Muscle layer of colon (tissue), 2 donors: ENCODE data around the gene TRAPPC2.
"Not testable (repeated sequence)": the region's sequence is repeated elsewhere in the genome, so short reads cannot be mapped to it uniquely, and the experiment has no call there.

Experiments
- H3K27ac ChIP-seq: one replicate; pipeline ENCODE4 v1.7.0; 2013; ENCODE audit warnings: low read depth, mild to moderate bottlenecking, low read length, moderate library complexity
- H3K27me3 ChIP-seq, 2 donors: one replicate each; pipeline ENCODE4 v1.7.0; 2013; ENCODE audit warnings: low read length in 2 of 2, mild to moderate bottlenecking in 2 of 2; ENCODE audit not compliant: insufficient read depth in 2 of 2, control insufficient read depth in 1 of 2
- H3K36me3 ChIP-seq: one replicate; pipeline ENCODE4 v1.7.0; 2013; ENCODE audit warnings: mild to moderate bottlenecking, low read length; ENCODE audit not compliant: insufficient read depth
- H3K4me1 ChIP-seq: one replicate; pipeline ENCODE4 v1.7.0; 2013; ENCODE audit warnings: mild to moderate bottlenecking, low read length; ENCODE audit not compliant: insufficient read depth
- H3K4me3 ChIP-seq, 2 donors: one replicate each; pipeline ENCODE4 v1.7.0; 2013; ENCODE audit warnings: low read length in 2 of 2, low read depth in 1 of 2, mild to moderate bottlenecking in 1 of 2, moderate library complexity in 1 of 2
- H3K9ac ChIP-seq: one replicate; pipeline ENCODE4 v1.7.0; 2013; ENCODE audit warnings: low read length
- H3K9me3 ChIP-seq: one replicate; pipeline ENCODE4 v1.7.0; 2013; ENCODE audit warnings: mild to moderate bottlenecking, low read length
- donor health status: abdominal sarcoma.
- donor health status: Adenocarcinoma of cecum.

The TRAPPC2 gene

GRCh38 chrX:13687203-13687602 is 47.2 kb downstream of the TRAPPC2 start:
- Histone ChIP-seq H3K9me3 (no peaks in the 10 kb centered on the region), H3K4me1 (peaks cover under 1% of the 10 kb centered on the region), H3K9ac (no peak overlapping the region), H3K36me3 (no peaks in the 10 kb centered on the region), H3K4me3 (no peak overlapping the region), H3K27ac (no peak overlapping the region), H3K27me3 (peaks cover 6 to 10% of the 10 kb centered on the region in 2 donors)

- H3K27ac ChIP-seq = no peak overlapping the region
- H3K9ac ChIP-seq = no peak overlapping the region
- peaks cover under 1 to 10% of the 10 kb centered on the region in 2 donors for H3K27me3 ChIP-seq
- H3K36me3 ChIP-seq = no peaks in the 10 kb centered on the region
- H3K4me3 ChIP-seq = no peak overlapping the region
- H3K4me1 ChIP-seq = no peaks in the 10 kb centered on the region
- H3K9me3 ChIP-seq = no peaks in the 10 kb centered on the region
Measured at GRCh38 chrX:13685126-13685763, 49.2 kb downstream of the TRAPPC2 start.

- no peak overlapping the region for H3K4me3 ChIP-seq
- no peaks in the 10 kb centered on the region for H3K9me3 ChIP-seq
- H3K4me1 ChIP-seq = no peaks in the 10 kb centered on the region
- H3K9ac ChIP-seq = no peak overlapping the region
- H3K27me3 ChIP-seq = peaks cover 0 to 6% of the 10 kb centered on the region in 2 donors
- no peak overlapping the region for H3K27ac ChIP-seq
- no peaks in the 10 kb centered on the region for H3K36me3 ChIP-seq
Measured at GRCh38 chrX:13684361-13684760, 50.1 kb downstream of the TRAPPC2 start.

GRCh38 chrX:13681595-13681994 is 52.8 kb downstream of the TRAPPC2 start:
- Histone ChIP-seq H3K4me1 (no peaks in the 10 kb centered on the region), H3K9ac (no peak overlapping the region), H3K27ac (no peak overlapping the region), H3K36me3 (no peaks in the 10 kb centered on the region), H3K27me3 (no peaks in the 10 kb centered on the region), H3K9me3 (no peaks in the 10 kb centered on the region), H3K4me3 (no peak overlapping the region)

- H3K4me3 ChIP-seq, H3K27me3 ChIP-seq, H3K9ac ChIP-seq, H3K4me1 ChIP-seq, H3K9me3 ChIP-seq, H3K27ac ChIP-seq, H3K36me3 ChIP-seq: not testable (repeated sequence)
Measured at GRCh38 chrX:13679700-13680099, 54.7 kb downstream of the TRAPPC2 start.

- H3K9me3 ChIP-seq = no peaks in the 10 kb centered on the region
- no peaks in the 10 kb centered on the region for H3K4me1 ChIP-seq
- no peak overlapping the region for H3K9ac ChIP-seq
- no peak overlapping the region for H3K27ac ChIP-seq
- no peaks in the 10 kb centered on the region for H3K36me3 ChIP-seq
- H3K4me3 ChIP-seq = no peak overlapping the region
- H3K27me3 ChIP-seq = no peaks in the 10 kb centered on the region
Measured at GRCh38 chrX:13676885-13677284, 57.5 kb downstream of the TRAPPC2 start.

GRCh38 chrX:13673016-13673415 is 61.4 kb downstream of the TRAPPC2 start:
- H3K4me3 ChIP-seq = no peak overlapping the region
- no peak overlapping the region for H3K27ac ChIP-seq
- no peaks in the 10 kb centered on the region for H3K9me3 ChIP-seq
- no peak overlapping the region for H3K9ac ChIP-seq
- H3K4me1 ChIP-seq = peaks cover 5% of the 10 kb centered on the region
- H3K36me3 ChIP-seq = no peaks in the 10 kb centered on the region
- H3K27me3 ChIP-seq = peaks cover 0 to 8% of the 10 kb centered on the region in 2 donors

- H3K36me3 ChIP-seq = no peaks in the 10 kb centered on the region
Measured at GRCh38 chrX:13670197-13670596, 64.2 kb downstream of the TRAPPC2 start.

GRCh38 chrX:13669755-13670154 is 64.7 kb downstream of the TRAPPC2 start:
- not testable (repeated sequence) for H3K27ac ChIP-seq, H3K9me3 ChIP-seq, H3K36me3 ChIP-seq, H3K4me1 ChIP-seq, H3K4me3 ChIP-seq, H3K9ac ChIP-seq, H3K27me3 ChIP-seq

More at GRCh38 chrX:13670197-13670596, 64.2 kb downstream of the TRAPPC2 start:
- H3K4me1 ChIP-seq = peaks cover 5% of the 10 kb centered on the region
- no peak overlapping the region for H3K9ac ChIP-seq
- H3K27ac ChIP-seq = no peak overlapping the region
- H3K9me3 ChIP-seq = no peaks in the 10 kb centered on the region
- H3K27me3 ChIP-seq = peaks cover 0 to 8% of the 10 kb centered on the region in 2 donors
- H3K4me3 ChIP-seq = no peak overlapping the region

- H3K4me3 ChIP-seq = no peak overlapping the region
Measured at GRCh38 chrX:13669246-13669737, 65.1 kb downstream of the TRAPPC2 start.

GRCh38 chrX:13667919-13668318 is 66.5 kb downstream of the TRAPPC2 start:
- no peak overlapping the region for H3K9ac ChIP-seq
- no peak overlapping the region for H3K4me3 ChIP-seq
- H3K27me3 ChIP-seq = peaks cover 0 to 8% of the 10 kb centered on the region in 2 donors
- no peak overlapping the region for H3K27ac ChIP-seq
- no peaks in the 10 kb centered on the region for H3K9me3 ChIP-seq
- no peaks in the 10 kb centered on the region for H3K36me3 ChIP-seq
- peaks cover 5% of the 10 kb centered on the region for H3K4me1 ChIP-seq

More at GRCh38 chrX:13669246-13669737, 65.1 kb downstream of the TRAPPC2 start:
- Histone ChIP-seq H3K9ac (no peak overlapping the region), H3K36me3 (no peaks in the 10 kb centered on the region), H3K4me1 (peaks cover 5% of the 10 kb centered on the region), H3K27ac (no peak overlapping the region), H3K9me3 (no peaks in the 10 kb centered on the region), H3K27me3 (peaks cover 0 to 8% of the 10 kb centered on the region in 2 donors)

- Histone ChIP-seq H3K9ac (no peak overlapping the region), H3K27ac (no peak overlapping the region), H3K4me1 (peaks cover 6% of the 10 kb centered on the region), H3K27me3 (peaks cover 0 to 8% of the 10 kb centered on the region in 2 donors), H3K9me3 (no peaks in the 10 kb centered on the region), H3K4me3 (no peak overlapping the region), H3K36me3 (no peaks in the 10 kb centered on the region)
Measured at GRCh38 chrX:13666836-13667235, 67.6 kb downstream of the TRAPPC2 start.
